PFSK-1 (cell line): ENCODE data around the gene ANKS1B.

Experiments
- FOXP2 ChIP-seq: optimal IDR thresholded peaks from 2 replicates; pipeline ENCODE3; 2011; ENCODE audit warnings: borderline replicate concordance, control low read depth, inconsistent platforms; ENCODE audit not compliant: insufficient read depth; ENCODE audit errors: extremely low read length, extremely low read depth
- POLR2AphosphoS5 ChIP-seq: IDR thresholded peaks from 2 replicates; pipeline ENCODE4 v1.6.1; 2012; ENCODE audit warnings: low read depth, mild to moderate bottlenecking, control low read depth, low read length, moderate library complexity
- SIN3A ChIP-seq: IDR thresholded peaks from 2 replicates; pipeline ENCODE4 v1.6.1; 2012; ENCODE audit warnings: mild to moderate bottlenecking, low read length, moderate library complexity, borderline replicate concordance; ENCODE audit not compliant: insufficient read depth
- TAF1 ChIP-seq: IDR thresholded peaks from 2 replicates; pipeline ENCODE4 v1.6.1; 2012; ENCODE audit warnings: low read length, control low read depth, borderline replicate concordance; ENCODE audit not compliant: insufficient read depth
- TF ChIP-seq, protein P1 (sequence below), 2 experiments: IDR thresholded peaks; 2 replicates each; pipeline versions ENCODE4 v1.6.1 to v1.8.0; 2011 to 2012; ENCODE audit warnings: low read depth in 2 of 2, low read length in 2 of 2, control low read depth in 1 of 2, inconsistent platforms in 1 of 2, mild to moderate bottlenecking in 1 of 2, moderate library complexity in 1 of 2; ENCODE audit not compliant: insufficient read depth in 1 of 2

DNA sequence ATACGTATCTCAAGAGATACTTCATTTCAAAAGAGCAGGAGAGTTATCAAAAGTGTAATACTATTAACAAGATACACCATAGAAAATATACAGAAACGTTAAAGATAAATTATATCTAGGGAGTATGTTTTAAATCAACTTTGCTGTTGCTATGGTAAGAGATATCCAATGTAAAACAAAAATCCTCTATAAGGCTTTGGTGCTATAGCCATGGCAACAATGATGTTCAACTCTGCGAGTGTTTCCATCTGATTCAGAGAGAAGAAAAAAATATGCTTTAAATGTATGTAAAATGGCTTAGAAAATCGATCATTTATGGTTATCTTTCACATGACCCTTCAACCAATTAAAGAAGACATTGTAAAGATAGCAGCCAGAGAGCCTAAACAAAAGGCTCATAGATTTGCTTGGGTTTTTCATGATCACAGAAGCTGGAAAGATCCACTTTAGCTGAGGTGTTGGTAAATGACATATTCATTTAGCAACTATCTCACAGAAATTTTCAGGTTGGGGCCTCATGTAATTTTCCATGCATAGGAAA lies 724.2 kb downstream of the ANKS1B start:
- TF ChIP-seq SIN3A, result no peak
- no peak for TF ChIP-seq POLR2AphosphoS5
- TF ChIP-seq, protein P1, sequence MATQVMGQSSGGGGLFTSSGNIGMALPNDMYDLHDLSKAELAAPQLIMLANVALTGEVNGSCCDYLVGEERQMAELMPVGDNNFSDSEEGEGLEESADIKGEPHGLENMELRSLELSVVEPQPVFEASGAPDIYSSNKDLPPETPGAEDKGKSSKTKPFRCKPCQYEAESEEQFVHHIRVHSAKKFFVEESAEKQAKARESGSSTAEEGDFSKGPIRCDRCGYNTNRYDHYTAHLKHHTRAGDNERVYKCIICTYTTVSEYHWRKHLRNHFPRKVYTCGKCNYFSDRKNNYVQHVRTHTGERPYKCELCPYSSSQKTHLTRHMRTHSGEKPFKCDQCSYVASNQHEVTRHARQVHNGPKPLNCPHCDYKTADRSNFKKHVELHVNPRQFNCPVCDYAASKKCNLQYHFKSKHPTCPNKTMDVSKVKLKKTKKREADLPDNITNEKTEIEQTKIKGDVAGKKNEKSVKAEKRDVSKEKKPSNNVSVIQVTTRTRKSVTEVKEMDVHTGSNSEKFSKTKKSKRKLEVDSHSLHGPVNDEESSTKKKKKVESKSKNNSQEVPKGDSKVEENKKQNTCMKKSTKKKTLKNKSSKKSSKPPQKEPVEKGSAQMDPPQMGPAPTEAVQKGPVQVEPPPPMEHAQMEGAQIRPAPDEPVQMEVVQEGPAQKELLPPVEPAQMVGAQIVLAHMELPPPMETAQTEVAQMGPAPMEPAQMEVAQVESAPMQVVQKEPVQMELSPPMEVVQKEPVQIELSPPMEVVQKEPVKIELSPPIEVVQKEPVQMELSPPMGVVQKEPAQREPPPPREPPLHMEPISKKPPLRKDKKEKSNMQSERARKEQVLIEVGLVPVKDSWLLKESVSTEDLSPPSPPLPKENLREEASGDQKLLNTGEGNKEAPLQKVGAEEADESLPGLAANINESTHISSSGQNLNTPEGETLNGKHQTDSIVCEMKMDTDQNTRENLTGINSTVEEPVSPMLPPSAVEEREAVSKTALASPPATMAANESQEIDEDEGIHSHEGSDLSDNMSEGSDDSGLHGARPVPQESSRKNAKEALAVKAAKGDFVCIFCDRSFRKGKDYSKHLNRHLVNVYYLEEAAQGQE (IDR thresholded peaks at IDR 0.05; ENCODE audit: insufficient read depth in 1 of 2, low read depth in 2 of 2, low read length in 2 of 2), result no peak
- TF ChIP-seq TAF1, result no peak
- TF ChIP-seq FOXP2, result no peak
